Measurements from ENCODE around the gene EFNA4.
"Not testable (repeated sequence)": the region's sequence is repeated elsewhere in the genome, so short reads cannot be mapped to it uniquely, and the experiment has no call there.

EFNA4 gene

DNA sequence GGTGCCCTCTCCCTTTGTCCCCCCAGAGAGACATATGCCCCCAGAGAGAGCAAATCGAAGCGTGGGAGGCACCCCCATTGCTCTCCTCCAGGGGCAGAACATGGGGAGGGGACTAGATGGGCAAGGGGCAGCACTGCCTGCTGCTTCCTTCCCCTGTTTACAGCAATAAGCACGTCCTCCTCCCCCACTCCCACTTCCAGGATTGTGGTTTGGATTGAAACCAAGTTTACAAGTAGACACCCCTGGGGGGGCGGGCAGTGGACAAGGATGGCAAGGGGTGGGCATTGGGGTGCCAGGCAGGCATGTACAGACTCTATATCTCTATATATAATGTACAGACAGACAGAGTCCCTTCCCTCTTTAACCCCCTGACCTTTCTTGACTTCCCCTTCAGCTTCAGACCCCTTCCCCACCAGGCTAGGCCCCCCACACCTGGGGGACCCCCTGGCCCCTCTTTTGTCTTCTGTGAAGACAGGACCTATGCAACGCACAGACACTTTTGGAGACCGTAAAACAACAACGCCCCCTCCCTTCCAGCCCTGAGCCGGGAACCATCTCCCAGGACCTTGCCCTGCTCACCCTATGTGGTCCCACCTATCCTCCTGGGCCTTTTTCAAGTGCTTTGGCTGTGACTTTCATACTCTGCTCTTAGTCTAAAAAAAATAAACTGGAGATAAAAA is 23.5 kb downstream of the EFNA4 start:
- DNase-seq (ENCODE audit: low read depth), result no peak

DNA sequence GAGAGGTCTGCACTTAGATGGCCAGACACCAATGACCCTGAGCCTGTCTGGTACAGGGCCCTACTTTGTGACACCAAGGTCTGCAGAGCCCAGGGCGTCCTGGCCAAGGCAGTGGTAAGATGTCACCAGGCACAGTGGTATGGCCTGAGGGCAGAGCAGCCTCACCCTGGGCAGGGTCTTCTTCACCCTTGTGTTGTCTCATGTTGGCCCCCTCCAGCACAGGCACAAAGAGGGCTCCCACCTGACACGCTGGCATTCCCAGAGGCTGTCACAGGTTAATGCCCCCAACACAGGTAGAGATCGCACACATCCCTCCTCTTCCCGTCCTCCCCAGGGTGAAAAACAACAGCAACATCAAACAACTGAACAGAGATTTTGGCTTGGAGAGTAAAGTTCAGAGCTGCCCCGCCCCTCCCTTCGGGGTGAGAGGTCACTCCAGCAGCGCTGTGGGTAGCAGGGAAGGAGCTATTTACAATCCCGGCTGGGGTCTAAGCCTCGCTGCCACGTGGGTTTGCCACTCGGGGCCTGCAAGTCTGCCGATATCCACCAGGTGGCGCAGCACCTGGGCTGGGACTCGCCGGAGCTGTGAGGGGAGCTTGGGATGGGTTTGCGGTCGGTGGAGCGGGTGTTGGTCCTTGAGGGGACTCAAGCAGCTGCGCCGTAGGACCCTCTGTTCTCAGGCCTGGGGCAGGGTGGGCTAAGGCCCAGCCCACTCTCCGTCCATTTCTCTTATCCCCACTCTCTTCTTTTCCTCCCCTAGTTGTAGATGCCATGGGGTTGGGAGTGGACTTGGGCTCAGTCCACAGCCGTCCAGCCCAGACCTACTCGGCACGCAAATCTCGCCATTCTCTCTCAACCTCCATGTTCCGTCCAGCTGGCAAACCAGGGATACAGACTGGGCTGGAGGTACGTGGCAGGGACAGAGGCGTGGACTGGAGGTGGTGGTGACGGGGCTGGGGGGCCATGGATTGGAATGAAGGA is 27.8 kb downstream of the EFNA4 start:
- peak; percentile 70 for DNase-seq (ENCODE audit: low read depth)

DNA sequence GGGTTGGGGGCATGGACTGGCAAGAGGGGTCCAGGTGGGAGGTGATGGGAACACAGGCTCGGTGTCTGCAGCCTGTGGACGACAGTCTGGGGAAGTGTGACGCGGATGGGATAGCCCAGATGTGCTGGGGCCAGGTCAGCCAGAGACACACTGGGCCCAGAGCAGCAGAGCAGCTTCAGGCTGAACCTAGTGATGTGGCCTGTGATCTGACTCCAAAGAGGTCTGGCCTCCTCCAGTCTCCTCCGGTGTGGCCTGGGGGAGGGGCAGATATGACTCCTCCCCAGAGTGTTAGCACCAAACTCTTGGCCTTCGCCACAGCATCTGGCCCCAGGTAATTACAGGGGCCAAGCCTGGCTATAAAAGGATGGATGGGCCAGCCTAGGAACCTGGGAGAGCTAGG is 28.6 kb downstream of the EFNA4 start:
- no peak for DNase-seq (ENCODE audit: low read depth)

DNA sequence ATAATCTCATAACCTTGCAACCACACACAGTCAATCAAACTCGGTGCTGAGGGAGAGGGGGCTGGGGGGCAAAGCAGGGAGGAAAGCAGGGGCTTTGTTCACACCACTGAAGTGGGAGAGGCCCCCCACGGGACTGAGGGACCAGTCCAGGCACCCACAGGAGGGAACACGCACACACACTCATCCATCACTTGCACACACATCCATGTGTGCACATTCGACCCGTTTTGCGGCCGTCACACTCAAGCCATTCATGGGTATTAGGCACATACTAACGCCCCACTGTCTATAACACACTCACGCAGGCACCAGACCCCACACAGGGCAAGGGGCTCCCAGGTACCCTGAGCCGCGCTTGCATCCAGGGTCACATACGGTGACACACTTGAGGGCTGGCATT is 29.1 kb downstream of the EFNA4 start:
- no peak for DNase-seq (ENCODE audit: low read depth)

DNA sequence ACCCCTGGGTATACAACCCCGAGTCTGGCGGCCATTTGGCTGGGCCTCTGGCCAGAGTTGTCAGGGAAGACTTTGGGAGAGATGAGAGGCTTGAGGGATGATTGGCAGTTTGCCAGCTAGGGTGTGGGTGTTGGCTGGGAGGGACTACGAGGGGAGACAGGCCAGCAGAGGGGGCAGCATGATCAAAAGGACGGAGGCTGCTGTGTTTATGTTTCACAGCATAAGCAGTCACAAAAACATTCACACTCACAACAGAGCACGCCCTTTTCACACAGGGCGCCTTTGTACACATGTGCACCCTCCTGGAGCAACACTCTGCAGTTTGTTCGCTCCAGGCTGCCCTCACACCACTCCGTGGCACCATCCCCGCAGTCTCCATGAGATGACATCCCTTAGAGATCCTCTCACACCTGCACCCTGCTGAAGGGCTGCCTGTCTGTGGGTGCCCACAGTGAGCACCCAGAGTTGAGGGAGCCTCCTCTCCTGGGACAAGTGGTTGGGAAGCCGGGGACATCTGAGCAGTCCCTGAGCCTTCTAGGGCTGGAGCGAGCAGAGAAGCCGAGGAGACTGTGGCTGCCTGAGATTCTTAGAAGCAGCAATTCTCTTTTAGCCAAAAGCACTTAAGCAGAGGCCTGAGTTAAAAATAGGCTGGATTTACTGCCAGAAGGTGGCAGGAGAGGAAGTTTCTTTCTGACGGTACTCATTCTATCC is 30.5 kb downstream of the EFNA4 start:
- no peak for DNase-seq (ENCODE audit: low read depth)

DNA sequence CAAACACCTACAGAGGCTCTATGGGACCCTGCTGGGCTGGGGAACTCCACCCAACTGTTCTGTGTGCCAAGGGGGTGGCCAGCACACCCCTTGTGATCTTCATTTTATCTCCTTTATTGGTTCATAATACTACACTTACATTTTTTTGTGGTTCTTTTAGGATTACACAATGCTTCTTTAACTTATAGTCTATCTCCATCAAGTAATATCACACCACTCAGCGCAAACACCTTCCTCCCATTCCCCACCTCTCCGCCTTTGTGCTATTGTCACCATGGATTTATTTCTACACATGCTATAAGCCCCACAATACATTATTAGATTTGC is 31.0 kb downstream of the EFNA4 start:
- DNase-seq (ENCODE audit: low read depth), result no peak

DNA sequence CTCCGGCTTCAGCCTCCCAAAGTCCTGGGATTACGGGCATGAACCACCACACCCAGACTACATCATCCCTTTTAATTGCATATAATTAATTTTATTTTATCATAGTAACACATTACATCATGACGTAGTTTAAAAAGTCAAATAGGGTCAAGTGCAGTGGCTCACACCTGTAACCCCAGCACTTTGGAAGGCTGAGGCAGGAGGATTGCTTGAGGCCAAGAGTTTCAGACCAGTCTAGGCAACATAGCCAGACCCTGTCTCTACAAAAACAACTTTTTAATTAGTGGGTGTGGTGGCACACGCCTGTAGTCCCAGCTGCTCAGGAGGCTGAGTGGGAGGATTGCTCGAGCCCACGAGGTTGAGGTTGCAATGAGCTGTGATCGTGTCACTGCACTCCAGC is 35.8 kb downstream of the EFNA4 start:
- DNase-seq (ENCODE audit: low read depth), result no peak

DNA sequence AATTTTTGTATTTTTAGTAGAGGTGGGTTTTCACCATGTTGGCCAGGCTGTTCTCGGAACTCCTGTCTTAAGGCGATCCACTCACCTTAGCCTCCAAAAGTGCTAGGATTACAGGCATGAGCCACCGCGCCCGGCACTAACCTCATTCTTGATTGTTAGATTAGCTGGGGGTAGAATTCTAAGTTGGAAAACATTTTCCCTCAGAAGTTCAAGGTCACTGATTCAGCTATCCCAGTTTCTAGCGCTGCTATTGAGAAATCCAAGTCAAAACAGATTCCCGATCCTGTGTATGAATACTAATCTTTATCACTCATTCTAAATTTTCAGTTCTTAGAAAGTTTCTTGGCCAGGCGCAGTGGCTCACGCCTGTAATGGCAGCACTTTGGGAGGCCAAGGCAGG is 39.8 kb downstream of the EFNA4 start:
- no peak for DNase-seq (ENCODE audit: low read depth)

DNA sequence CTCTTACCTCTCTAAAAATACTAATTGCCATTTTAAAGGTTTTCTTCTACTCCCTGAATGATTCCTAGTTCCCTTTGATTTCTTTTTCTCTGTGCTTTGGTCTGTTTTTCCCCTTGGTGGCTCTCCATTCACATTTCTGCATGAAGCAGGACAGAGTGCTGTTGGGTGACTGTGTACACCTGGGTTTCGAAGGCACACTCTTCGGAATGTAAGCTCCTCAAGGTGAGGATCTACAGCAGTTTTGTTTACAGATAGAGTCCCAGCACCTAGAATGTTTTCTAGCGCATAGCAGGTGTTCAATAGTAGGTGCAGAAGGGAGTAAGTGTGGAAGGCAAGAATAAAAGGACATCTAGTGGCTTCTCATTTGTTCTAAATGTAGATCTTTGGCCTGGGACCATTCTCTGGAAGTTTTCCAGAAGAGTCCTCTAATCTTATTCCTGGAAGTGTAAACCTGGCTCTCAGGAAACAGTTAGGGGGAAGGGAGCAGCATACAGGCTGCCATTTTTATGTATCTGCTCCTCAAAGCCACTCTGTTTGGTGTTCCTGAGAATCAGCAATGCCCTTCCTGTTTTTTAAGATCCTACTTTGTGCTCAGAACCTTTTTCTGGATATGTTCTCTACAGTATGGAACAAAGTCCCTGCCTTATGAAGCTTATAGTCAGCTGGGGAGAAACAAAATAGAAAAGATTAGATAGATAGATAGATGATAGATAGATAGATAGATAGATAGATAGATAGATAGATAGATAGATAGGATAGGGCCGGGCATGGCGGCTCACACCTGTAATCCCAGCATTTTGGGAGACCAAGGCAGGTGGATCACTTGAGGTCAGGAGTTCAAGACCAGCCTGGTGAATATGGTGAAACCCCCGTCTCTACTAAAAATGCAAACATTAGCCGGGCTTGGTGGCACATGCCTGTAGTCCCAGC is 41.3 kb downstream of the EFNA4 start:
- no peak for DNase-seq (ENCODE audit: low read depth)

DNA sequence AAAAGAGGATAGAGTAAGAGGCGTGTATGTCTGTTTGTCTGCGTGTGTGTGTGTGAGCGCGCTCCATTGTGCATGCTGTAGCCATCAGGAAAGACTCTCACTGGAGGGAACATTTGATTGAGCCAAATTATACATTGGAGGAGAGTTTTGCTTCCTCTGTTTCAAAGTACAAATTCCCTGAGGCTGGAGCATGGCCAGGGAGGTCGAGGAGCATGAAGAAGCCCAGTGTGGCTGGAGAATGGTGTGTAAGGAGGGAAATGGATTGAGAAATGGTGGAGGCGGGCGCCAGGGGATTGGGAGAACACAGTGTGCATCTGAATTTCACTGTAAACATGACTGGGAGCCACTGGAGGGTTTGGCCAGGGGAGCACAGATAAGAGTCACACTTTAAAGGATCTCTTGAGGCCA is 42.1 kb downstream of the EFNA4 start:
- no peak for DNase-seq (ENCODE audit: low read depth)

DNA sequence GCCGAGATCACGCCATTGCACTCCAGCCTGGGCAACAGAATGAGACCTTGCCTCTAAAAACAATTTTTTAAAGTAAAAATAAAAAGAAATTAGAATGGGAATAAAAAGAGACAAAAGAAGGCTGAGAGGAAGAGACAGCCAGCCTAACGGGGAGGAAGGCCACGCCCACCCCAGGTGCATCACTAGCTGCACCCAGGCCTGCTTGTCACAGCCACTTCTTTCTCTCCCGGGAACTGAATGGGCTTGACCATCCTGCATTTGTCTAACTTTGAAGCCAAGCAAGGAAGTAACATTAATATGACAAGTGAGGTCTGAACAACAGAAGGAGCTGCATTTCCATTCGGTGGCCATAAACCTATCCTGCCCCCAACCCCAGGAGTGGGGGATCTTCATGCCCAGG is 43.3 kb downstream of the EFNA4 start:
- DNase-seq (ENCODE audit: low read depth), result no peak

DNA sequence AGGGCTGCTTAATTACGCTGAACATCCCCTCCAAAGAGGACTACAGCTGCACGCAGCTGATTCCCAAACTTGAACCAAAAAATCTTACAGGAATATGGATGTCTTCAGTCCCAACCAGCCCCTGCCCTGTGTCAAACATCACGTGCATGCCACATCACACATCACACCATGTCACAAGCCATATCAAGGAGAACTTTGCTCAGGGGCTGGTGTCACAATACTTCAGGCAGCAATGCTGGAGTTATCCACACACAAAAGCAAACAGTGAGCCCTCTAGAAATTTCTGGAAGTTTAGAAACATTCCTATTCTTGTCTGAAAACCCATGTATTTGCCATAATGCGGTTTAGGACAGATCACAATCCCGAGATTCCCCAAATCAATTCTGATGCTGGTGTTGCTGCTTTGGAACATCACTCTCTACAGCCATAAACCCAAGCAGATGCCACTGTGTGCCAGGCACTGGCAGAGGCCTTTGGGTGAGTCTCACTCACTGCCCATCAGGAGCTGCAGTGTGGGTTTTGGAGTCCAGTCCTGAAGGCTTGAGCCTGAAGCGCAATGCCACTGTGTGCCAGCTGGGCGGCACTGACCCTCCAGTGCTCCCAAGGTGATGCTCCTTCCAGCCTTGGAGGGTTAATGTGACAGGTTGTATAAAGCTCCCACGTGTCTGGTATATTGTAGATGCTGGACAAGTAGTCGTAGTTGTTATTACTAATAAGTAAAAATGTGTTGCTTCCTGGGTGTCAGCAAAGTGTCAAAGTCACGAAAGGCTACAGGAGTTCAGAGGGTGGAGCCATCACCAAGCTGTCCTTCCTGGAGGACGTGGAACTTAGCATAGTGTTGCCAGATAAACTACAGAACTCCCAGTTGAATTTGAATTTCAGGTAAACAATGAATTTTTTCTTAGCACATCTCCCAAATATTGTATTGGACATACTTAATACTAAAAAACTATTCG is 44.0 kb downstream of the EFNA4 start:
- DNase-seq (ENCODE audit: low read depth), result no peak

DNA sequence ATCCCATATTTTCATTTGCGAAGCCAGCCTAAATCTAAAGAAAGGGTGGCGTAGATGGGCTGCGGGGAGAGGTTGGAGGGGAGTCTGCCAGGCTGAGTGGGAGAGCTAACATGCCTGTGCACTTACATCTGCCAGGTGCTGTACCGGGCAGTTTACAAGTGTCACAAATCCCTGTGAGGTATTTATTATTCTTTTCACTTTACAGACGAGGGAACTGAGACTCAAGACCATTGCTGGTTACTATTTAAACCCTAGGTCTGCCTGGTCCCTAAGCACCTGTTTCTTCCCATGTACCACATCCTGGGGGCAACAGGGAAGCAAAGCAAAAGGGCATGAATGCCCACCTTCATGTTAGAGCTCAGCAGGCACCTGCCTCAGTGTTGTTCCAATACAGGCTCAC is 44.8 kb downstream of the EFNA4 start:
- DNase-seq (ENCODE audit: low read depth), result no peak

DNA sequence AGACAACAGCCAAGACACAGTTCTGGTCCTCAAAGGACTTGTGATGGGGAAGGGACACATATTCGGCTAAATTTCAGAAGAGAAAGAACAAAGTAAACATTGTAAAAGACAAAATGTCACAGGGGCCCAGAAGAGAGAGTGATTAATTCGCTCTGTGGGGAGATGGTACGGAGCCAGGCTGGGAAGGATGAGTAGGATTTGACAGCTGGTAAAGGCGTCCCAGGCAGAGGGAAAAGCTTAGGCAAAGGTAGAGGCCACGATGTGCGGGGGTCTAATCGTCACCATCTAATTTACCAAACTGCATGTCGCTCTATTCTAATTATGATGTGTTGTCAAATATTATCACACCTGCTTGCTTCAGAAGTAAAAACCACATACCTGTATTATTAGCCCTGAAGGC is 46.8 kb downstream of the EFNA4 start:
- DNase-seq (ENCODE audit: low read depth), result no peak

DNA sequence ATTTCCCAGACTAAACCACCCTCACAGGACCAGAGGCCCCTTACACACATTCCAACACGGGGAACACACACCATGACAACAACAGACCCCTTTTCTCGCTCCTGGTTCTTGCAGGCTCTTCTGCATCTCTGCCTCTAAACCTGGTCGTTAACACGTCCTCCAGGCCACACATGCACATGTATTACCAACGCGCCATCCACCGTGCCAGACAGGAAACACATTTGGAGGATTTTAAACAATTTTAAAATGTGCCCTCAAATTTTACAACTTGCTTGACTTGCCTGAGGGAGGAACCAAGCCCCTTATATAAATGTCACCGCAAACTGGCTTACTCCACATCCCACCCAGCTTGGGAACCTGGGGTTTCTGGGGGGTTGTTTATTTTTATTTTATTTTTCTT is 47.3 kb downstream of the EFNA4 start:
- DNase-seq (ENCODE audit: low read depth), result no peak

DNA sequence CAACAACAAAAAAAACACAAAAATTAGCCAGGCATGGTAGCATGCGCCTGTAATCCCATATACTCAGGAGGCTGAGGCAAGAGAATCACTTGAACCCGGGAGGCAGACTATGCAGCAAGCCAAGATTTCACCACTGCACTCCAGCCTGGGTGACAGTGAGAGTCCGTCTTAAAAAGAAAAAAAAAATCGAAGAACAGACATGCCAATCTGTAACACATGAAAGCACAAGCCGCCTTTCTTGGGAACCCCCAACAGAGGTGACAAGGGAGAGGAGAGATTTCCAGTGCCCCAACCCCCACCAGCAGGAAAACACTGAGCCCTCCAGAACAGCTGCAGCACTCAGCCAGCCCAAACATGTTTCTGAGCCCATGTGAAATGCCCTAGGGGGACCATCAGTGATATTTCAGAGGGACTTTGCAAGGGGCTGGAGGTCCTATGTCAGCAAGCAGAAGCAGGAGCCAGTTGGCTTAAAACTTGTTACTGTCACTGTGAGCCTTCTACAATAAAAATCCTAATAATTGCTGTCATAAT is 50.0 kb downstream of the EFNA4 start:
- no peak for DNase-seq (ENCODE audit: low read depth)

DNA sequence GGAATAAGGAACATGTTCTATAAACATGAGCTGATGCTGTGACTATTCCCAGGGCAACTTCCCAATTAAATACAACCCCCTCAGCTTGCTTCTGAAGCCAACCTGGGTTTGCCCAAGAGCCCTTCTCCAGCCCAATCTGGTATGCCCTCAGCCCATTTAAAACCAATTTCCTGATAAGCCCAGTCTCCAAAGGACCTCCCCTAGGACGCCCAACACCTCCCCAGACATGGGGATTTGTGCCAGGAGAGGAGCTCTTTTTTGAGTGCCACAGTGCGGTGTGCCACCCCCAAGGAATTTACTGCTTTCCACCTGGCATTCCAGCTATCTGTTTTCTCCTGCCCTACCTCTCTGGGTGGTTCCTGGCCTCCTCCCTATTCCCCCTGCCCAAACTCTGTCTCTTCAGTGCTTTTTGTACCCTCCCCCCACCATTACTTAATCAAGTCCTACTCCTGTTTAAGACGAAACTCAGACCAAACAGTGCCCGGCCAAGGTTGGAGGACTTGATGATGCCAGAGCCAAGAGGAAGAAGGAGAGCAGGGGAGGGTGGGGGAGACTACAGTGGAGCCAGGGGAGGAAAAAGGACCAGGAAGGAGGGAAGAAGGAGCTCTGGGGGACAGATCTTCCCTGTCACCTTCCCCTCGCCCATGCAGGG is 52.7 kb downstream of the EFNA4 start:
- DNase-seq (ENCODE audit: low read depth), result no peak

DNA sequence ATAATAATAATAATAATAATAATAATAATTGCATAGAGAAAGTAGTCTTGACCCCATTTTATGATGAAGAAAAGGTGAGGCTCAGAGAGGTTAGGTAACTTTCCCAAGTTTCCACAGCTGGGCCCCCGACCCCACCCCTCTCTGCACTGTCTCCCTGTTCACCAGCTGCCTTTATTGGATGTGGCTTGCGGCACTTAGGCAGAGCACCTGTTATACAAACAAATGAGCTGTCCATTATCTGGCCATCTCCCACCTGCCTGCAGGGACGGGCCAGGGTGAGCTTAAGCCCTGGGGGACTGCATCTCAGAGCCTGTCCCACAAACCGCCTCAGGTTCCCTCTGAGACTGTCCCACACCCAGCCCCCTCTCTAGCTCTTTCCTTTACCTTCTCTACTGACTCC is 54.1 kb downstream of the EFNA4 start:
- no peak for DNase-seq (ENCODE audit: low read depth)

DNA sequence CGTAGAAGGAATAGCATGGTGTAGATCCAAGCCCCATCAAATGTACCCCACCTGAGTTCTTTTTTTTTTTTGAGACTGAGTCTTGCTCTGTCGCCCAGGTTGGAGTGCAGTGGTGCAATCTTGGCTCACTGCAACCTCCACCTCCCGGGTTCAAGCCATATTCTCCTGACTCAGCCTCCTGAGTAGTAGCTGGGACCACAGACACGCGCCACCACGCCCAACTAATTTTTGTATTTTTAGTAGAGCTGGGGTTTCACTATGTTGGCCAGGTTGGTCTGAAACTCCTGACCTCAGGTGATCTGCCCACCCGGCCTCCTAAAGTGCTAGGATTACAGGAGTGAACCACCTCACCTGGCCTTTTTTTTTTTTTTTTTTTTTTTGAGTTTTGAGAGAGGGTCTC is 54.5 kb downstream of the EFNA4 start:
- not testable (repeated sequence) for DNase-seq (ENCODE audit: low read depth)
